Measurements from ENCODE around the gene MORF4L2. TPM values are rescaled to one million over a fixed set of nuclear protein-coding genes. Genes with fewer than 3 reads are reported as not detected.
"Not testable (repeated sequence)": the region's sequence is repeated elsewhere in the genome, so short reads cannot be mapped to it uniquely, and the experiment has no call there.

MORF4L2 gene
- total RNA-seq, 2 donors from 2014 or later = 559 to 708 TPM

DNA sequence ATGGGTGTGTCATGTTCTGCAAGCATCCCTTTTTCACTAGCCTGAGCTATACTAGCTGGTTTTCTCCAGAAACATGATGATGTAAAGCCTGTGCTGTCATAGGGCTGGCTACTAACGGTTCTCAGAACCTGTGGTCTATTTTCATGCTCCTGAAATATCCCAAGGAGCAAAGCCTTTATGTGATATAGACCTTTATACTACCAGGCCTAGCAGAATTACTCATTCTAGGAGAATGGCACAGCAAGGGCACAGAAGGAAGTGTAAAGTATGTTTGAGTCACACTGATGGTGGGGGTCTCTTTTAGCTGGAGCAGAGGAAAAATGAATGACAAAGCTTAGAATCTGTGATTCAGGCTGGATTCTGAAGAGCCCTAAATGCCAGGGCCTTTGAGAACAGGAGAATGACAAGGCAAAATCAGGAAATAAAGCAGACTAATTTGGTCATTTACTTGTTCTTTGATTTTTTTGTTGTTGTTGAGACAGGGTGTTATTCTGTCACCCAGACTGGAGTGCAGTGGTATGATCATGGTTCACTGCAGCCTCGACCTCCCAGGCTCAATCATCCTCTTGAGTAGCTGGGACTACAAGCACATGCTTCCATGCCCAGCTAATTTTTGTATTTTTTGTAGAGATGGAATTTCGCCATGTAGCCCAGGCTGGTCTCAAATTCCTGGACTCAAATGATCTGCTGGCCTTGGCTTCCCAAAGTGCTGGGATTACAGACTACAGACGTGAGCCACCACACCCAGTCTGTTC, 45.9 kb downstream of the MORF4L2 start:
- Histone ChIP-seq H3K9me3 (no peaks in the 10 kb centered on the region), H3K27me3 (replicated peaks; ENCODE audit: insufficient read depth) (no peaks in the 10 kb centered on the region), H3K4me1 (ENCODE audit: control insufficient read depth in 1 of 2, low read depth in 2 of 2) (no peaks in the 10 kb centered on the region), H3K27ac (no peak overlapping the region), H3K36me3 (no peaks in the 10 kb centered on the region), H3K4me3 (no peak overlapping the region)
- no peak for TF ChIP-seq CTCF (IDR thresholded peaks at IDR 0.05)
- DNase-seq (ENCODE audit: low spot score) (no peak), ATAC-seq (ENCODE audit: insufficient number of reproducible peaks, low FRiP score, low read depth) (no peak)

GRCh38 chrX:103638479-103639346, 47.8 kb downstream of the MORF4L2 start:
- peak overlapping the region; percentile 25 for H3K4me3 ChIP-seq
- H3K27me3 ChIP-seq (replicated peaks; ENCODE audit: insufficient read depth); H3K9me3 ChIP-seq; H3K4me1 ChIP-seq (ENCODE audit: control insufficient read depth in 1 of 2, low read depth in 2 of 2); DNase-seq (ENCODE audit: low spot score); H3K27ac ChIP-seq; H3K36me3 ChIP-seq; ATAC-seq (ENCODE audit: insufficient number of reproducible peaks, low FRiP score, low read depth): not testable (repeated sequence)

- H3K36me3 ChIP-seq = no peaks in the 10 kb centered on the region
- ATAC-seq (ENCODE audit: insufficient number of reproducible peaks, low FRiP score, low read depth) = no peak
- no peak overlapping the region for H3K27ac ChIP-seq
- no peak for TF ChIP-seq CTCF (IDR thresholded peaks at IDR 0.05)
- DNase-seq (ENCODE audit: low spot score) = no peak
- no peaks in the 10 kb centered on the region for H3K4me1 ChIP-seq (ENCODE audit: control insufficient read depth in 1 of 2, low read depth in 2 of 2)
- no peak overlapping the region for H3K4me3 ChIP-seq
- no peaks in the 10 kb centered on the region for H3K27me3 ChIP-seq (replicated peaks; ENCODE audit: insufficient read depth)
- no peaks in the 10 kb centered on the region for H3K9me3 ChIP-seq
These were observed 48.7 kb downstream of the MORF4L2 start for GRCh38 chrX:103637604-103638338.

DNA sequence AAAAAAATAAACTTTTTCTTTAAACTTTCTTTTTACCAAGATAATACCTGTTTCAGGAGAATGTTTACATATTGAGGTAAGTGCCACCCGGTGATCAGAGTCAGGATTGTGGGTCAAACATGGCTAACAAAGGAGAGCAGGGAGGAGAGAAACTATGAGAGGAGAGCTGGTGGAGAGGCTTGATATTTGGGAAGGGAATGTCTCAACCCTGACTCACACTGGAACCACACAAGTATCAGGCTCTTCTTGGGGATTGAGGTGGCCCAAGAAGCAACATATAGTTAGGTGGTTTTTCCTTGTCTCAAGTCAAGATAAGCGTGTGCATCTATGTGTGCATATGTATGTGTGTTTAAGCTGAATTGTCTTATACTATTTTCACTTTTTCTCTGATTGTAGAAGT, 51.1 kb downstream of the MORF4L2 start:
- Histone ChIP-seq H3K9me3 (no peaks in the 10 kb centered on the region), H3K27me3 (replicated peaks; ENCODE audit: insufficient read depth) (no peaks in the 10 kb centered on the region), H3K27ac (no peak overlapping the region), H3K4me3 (no peak overlapping the region), H3K4me1 (ENCODE audit: control insufficient read depth in 1 of 2, low read depth in 2 of 2) (no peaks in the 10 kb centered on the region), H3K36me3 (no peaks in the 10 kb centered on the region)
- DNase-seq (ENCODE audit: low spot score) (no peak), ATAC-seq (ENCODE audit: insufficient number of reproducible peaks, low FRiP score, low read depth) (no peak)
- TF ChIP-seq CTCF (IDR thresholded peaks at IDR 0.05) = no peak

DNA sequence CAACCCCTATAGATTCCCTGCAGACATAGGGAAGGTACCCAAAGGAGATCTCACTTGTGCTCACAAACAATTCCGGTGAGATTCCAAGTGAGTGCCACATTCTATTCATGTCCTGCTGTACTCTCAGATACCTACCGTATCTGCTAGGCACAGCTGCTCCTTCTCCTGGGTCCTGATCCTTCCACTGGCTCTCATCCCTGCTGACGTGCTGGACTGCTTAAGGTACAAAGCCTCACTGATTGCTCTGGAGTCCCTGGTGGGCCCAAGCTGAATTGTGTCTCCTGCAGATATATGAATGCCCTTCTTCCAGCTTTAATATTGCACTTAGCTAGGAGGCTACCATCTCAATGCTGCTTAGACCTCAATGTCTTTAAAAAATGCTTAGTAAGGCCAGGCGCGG, 55.4 kb downstream of the MORF4L2 start:
- no peak for TF ChIP-seq CTCF (IDR thresholded peaks at IDR 0.05)
- no peaks in the 10 kb centered on the region for H3K27me3 ChIP-seq (replicated peaks; ENCODE audit: insufficient read depth)
- peaks cover 0 to 3% of the 10 kb centered on the region in 2 donors for H3K4me1 ChIP-seq (ENCODE audit: control insufficient read depth in 1 of 2, low read depth in 2 of 2)
- DNase-seq (ENCODE audit: low spot score) (no peak), ATAC-seq (ENCODE audit: insufficient number of reproducible peaks, low FRiP score, low read depth) (no peak)
- H3K9me3 ChIP-seq = no peaks in the 10 kb centered on the region
- H3K27ac ChIP-seq = no peak overlapping the region
- H3K36me3 ChIP-seq = no peaks in the 10 kb centered on the region
- peak overlapping the region; percentile 86 for H3K4me3 ChIP-seq

Measured in thoracic aorta (tissue), 2 donors.